Erythroblast (primary cell): ENCODE data around the gene PRIMA1.

Experiments
- DNase-seq, 2 experiments: peaks; one replicate each; lab custom pipeline; 2025; lab: John Stamatoyannopoulos, UW
- GATA1 ChIP-seq: IDR thresholded peaks from 2 replicates; pipeline ENCODE4 v1.6.1; 2011; ENCODE audit warnings: low read depth, mild to moderate bottlenecking, control low read depth, low read length, moderate library complexity
- POLR2A ChIP-seq: IDR thresholded peaks from 2 replicates; pipeline ENCODE4 v1.6.1; 2011; ENCODE audit warnings: mild to moderate bottlenecking, low read length

Gene PRIMA1

DNA sequence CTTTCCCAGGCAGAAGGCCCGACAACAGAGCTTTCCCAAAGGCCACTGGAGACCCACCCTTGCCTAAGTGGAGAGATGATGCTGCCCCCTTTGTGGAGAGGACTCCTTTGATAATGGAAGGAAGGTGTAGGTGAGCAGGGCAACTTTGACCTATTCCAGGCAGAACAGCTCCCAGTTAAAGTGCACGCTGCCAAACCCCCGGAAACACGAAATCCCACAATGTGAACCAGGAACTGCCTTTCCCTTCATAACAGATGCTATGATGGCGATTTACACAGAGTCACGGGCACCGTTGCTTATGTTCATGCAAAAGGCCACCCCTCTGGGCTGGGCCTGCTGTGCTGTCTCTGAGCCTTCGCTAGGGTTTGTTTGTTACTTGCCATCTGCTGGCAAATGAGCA, 34.6 kb downstream of the PRIMA1 start:
- TF ChIP-seq POLR2A (no peak), GATA1 (no peak)
- DNase-seq: no peak

DNA sequence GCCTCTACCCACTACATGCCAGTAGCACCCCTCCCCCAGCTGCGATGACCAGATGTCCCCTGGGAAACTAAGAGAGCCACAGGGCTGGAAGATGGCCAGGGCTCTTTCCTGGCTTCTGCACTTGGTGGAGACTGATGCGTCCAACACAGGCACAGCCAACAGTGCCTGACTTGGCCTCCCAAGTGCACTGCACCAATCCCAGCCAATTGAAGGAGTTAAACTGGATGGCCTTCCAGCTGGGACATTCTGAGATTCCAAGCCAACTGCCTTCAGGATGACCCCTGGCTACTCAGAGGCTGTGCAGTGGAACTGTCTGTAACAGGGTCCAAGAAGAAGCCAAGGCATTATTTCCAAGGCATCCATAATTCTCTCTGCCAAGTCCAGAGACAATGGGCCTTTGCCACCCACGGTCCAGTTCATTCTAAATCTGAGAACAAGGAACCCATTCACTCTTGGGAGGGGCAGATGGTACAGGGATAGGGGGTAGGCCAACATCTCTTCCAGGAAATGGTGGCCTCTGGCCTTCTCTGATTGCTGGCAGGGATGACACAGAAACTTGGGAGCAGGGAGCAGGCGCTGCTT, 35.2 kb downstream of the PRIMA1 start:
- no peak for DNase-seq
- TF ChIP-seq POLR2A (no peak), GATA1 (no peak)

DNA sequence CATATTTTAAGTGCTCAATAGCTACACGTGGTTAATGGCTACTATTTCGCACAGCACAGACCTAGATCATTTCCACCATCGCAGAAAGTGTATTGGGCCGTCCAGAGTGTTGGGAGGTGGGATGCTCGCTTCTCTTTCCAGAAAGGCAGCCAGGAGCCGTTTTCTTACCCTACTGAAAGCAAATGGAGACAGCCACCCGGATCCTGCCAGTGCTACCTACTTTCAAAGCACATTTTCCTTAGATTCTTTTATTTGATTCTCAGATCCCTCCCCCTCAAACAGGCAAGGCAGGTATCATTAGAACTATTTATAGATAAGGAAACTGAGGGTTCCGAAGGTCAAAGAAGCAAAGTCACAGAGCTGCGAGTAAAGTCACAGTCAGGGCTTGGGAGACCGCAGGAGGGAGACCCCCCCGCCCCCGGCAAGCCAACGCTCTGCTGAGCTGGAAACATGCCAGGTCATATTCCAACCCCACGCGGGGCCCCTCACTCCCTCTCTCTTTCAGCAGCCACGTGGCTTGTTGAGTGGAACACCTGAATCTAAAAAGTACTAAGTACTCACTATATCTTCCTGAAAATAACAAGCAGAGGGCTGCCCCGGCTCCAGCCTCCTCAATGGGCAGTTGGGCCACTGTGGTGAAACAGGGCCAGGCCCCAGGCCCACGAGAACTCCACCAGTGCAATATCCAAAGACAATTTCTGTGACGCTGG, 36.2 kb downstream of the PRIMA1 start:
- TF ChIP-seq POLR2A: no peak
- TF ChIP-seq GATA1: no peak
- DNase-seq: no peak

DNA sequence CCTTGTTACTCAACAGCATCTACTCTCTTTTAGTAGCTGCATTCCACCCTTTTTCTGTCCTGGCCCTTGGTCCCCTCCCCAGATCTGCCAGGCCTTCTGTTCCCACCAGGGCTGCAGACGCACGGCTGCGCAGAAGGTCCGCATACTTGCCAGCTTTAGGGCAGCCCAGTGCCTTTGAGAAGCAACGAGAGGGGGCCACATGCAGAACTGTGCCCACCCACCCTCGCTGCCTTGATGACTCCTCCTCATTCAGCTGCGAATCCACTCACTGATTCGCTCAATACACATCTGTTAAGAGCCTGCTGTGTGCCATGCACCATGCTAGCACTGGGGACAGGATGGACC, 39.2 kb downstream of the PRIMA1 start:
- DNase-seq: no peak
- TF ChIP-seq POLR2A (no peak), GATA1 (no peak)

DNA sequence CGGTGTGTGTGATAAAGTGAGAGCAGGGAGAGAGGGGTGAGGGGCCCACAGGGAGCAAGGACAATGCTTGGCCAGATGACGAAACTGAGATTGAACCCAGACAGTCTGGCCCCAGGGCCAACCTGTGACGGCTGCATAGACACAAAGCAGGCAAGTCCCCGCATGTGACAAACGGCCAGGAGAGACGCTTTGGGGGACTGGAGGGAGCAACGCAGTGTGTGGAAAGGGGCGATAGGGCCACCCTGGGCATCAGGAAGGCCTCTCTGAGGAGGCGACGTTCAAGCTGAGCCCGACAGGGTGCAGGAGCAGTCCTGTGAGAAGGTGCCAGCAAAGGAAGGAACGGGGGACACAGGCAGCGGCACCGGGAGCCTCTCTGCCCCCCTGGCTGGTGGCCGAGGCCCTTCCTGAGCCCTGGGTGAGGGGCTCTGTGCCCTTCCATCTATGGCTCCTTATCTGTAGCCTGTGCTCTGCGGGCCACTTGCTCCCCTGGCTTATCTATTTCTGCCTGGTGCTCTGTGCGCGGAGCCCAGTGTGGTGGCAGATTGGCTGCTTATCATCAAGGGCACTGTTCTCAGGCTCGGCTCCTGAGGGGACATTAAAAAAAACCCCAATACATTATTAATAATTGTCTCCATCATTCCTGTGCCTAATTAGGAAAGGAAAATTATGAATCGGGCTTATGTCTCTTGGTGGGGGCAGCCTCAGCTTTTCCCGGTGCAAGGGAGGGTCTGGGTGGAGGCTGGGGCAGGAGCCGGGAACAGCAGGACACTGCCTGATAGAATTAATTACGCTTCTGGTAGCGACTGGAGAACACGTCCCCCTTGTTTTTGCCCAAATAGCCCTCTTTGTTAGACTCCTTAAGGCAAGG, 39.8 kb downstream of the PRIMA1 start:
- peak; percentile 71 to 87 for DNase-seq
- TF ChIP-seq GATA1: peak; percentile 80
- no peak for TF ChIP-seq POLR2A

DNA sequence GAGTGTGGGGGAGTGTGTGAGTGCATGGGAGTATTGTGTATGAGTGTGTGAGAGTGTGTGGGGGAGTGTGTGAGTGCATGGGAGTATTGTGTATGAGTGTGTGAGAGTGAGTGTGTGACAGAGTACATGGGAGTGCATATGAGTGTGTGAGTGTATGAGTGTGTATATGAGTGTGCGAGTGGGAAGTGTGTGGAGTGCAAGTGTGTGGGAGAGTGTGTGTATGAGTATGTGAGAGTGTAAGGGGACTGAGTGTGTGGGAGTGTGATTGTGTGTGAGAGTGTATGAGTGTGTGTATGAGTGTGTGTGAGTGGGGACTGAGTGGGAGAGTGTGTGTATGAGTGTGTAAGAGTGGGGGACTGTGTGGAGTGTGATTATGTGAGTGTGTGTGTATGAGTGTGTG, 40.7 kb downstream of the PRIMA1 start:
- TF ChIP-seq GATA1: no peak
- no peak for TF ChIP-seq POLR2A
- no peak for DNase-seq

DNA sequence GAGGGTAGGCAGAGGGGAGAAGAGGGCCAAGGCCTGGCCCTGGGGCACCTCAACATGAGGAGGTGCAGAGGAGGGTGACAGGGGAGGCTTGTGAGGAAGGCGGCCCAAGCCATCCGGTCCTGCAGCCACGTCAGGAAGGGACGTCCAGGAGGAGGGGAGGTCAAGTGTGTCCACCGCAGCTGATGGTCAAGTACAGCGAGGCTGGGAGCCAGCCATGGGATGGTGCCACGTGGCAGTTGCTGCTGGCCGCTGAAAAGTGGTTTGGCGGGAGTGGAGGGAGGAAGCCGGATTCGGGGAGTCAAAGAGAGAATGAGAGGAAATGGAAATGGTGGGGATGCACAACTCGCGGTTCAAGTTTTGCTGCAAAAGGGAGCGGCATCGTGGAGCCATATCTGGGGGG, 41.2 kb downstream of the PRIMA1 start:
- no peak for DNase-seq
- TF ChIP-seq GATA1 (no peak), POLR2A (no peak)

DNA sequence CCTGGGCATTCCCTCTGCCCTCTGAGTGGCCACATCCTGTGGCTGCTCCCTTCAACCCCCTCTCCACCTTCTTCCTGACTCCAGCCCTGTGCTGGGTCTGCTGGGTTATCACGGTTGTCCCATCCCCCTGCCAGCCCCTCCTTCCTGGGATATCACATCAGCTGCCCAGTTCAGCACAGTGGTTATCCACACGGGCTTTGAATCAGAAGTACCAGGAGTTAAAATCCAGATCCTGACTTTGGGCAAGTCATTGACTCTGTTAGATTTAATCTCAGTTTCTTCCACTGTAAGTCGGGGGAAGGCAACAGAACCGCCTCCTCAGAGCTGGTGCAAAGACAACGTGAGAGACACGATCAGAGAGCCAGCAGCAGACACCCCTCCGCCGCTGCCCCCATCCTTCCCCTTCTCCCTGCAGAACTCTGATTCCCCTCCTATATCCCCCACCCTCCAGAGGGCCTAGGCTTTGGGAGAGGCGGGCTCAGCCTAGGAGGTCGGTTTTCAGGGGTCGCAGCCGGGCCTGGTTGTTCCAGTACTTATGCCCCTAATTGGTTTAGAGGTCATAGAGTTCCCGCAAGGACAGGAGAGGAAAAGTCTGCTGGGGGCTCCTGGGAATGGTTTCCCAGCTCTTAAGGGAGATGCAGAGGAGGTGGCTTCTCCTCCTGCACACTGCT, 42.5 kb downstream of the PRIMA1 start:
- TF ChIP-seq GATA1: no peak
- TF ChIP-seq POLR2A: no peak
- DNase-seq: no peak

DNA sequence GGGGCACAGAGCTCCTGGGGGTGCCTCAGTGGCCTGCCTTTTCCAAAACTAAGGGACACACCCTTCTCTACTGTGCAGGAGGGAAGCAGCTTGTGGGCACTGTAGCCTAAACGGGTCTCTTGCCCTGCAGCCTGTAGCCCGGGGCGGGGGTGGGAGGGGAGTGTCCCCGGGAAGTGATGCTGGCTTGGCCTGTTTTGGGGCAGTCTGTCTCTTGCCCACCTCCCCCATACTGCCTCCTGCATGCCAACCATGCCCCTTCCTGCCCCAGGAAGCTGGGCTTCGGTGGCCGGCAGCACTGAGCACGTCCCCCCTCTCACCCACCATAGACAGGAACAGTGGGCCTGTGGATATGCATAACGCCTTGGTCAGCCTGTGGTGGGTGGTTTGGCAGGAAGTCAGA, 43.4 kb downstream of the PRIMA1 start:
- no peak for DNase-seq
- TF ChIP-seq GATA1 (no peak), POLR2A (no peak)

DNA sequence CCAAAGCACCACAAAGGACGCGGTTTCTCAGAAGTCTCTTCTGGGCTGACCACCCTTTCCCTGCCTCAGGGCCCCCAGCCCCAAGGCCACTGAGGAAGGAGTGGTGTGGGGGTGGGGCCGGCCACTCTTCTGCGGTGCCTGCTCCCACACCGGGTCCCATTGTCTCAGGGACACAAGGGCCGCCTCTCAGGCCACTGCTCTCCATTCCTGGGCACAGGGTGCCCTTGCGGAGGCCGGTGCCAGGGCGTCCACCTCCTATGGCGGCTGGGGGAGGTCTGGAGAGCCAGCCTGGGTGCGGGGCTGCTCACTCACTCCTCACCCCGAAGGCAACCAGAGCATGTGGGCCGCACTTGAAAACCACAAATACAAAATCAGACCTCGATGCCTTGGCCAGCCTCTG, 44.1 kb downstream of the PRIMA1 start:
- no peak for TF ChIP-seq POLR2A
- TF ChIP-seq GATA1: no peak
- no peak for DNase-seq

DNA sequence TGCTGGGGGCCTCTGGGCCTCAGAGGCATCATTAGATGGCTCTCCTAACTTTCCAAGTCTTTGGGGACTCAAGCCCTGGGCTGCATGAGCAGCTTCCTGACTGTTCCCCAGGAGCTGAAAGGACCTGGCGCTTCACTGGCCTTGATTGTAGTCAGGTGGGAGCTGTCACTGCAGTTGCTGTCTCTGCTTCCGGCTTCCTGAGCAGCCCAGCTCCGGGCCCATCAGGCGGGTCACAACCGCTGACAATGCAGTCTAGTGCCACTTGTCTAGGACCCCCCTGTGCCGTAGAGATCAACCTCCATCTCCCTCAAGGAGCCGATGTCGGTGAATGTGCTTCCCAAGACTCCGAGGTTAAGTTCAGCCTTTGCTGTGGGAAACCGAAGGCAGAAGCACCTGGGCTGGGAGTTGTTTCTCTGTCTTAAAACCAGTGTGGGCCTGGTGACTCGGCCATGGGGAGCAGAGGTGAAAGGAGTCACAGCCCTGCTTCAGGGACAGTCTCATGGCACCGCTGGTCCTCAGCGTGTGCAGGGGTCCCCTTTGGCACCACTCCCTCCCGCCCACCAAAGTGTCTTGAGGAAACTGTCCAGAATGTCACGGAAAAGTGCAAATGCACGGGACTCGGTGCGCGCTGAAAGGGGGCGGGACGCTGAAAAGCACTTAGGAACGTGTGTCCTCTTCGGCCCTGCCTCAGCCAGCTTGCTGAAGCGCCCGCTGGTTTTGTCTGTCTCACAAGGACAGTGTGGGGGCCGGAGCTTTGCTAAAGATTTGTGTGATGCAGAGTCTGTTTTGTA, 44.8 kb downstream of the PRIMA1 start:
- TF ChIP-seq GATA1 (no peak), POLR2A (no peak)
- DNase-seq: no peak

DNA sequence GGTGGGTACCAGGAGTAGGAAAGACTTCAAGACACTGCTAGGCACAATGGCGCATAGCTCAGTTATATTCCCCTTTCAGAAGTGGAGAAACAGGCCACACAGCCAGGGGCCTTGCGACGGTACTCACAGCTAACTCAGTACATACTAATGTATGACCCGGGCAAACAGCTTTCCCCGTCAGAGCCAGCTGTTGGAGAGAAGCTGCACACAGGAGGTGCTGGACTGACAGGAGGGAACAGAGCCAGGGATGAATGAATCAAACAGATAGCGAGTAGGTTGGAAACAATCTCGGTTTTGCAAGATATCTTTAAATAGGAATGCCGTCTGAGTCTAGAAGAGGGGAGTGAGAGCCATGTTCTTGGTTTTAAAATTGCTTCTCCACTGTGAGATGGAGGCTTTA, 45.5 kb downstream of the PRIMA1 start:
- no peak for TF ChIP-seq GATA1
- TF ChIP-seq POLR2A: no peak
- DNase-seq: no peak

DNA sequence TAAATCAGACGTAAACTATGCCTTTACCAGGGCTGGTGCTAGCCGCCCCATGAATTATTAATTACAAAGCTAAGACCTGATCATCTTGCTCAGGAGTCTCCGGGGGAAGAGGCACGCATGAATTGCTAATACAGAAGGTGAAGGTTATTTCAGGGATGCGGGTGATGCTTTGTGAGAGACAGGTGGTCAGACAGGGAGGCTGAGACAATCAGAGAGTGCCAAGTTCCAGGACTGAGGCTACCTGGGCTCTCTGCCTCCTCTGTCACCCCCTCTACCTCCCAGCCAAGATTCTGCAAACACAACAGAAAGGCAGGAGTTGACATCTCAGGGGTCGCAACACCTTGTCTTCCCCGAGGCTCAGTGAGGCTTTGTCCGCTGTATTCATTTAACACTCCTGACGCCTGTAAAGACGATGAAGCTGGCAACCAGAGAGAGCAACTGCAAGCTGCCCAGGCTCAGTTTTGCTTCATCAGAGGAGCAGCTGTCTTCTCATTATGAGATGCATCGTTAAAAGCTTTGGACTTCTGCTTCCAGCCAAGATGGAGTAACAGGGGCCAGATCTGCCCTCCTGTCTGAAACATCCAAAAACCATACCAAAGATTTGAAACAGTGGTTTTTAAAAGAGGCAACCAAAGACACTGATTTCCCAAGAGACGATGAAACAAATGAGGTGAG, 46.6 kb downstream of the PRIMA1 start:
- TF ChIP-seq POLR2A (no peak), GATA1 (no peak)
- DNase-seq: no peak
